NCI-H524 treated with DMSO at 0.1 percent for 48 hours (cell line): Measurements from ENCODE around the gene RDH13.
"Not testable (repeated sequence)": the region's sequence is repeated elsewhere in the genome, so short reads cannot be mapped to it uniquely, and the experiment has no call there.

Source experiments
- DNase-seq: peaks from one replicate; lab custom pipeline; 2025; lab: John Stamatoyannopoulos, UW

Gene RDH13, protein sequence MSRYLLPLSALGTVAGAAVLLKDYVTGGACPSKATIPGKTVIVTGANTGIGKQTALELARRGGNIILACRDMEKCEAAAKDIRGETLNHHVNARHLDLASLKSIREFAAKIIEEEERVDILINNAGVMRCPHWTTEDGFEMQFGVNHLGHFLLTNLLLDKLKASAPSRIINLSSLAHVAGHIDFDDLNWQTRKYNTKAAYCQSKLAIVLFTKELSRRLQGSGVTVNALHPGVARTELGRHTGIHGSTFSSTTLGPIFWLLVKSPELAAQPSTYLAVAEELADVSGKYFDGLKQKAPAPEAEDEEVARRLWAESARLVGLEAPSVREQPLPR

DNA sequence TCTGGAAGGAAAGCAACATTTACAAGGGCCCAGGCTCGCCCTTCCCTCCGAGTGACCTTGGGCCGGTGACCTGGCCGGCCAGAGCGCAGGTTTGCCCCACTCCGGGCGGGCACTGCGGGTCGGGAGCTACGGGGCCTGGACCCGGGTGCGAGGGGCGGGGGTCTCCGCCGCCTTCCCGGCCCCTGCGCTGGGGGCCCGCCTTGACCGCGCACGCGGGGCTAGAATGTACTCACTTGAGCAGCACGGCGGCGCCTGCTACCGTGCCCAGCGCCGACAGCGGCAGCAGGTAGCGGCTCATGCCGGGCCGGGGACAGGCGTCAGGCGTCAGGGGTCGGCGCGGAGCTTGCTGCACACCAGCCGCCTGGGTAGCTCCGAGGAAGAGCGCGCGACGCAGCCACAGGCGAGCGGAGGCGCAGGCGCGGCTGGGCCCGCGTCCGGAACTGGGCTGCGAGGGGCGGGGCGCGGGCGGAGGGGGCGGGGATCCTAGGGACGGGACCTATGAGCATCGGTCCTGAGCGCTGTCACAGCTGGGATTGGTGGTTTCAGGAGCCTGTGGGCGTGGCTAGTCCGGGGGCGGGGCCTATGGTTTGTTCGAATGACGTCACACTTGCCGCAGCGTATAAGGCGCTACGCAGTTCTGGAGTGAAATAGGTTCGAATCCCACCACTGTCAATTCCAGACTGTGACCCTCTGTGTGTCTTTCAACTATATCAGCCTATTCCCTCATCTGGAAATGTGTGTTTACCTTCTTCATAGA lies at the start of gene RDH13:
Gene RDH13 (minus strand): TSS at position 414 of the 757 bp plus-strand sequence. CDS start 116 bp downstream, at position 298.
- DNase-seq = peak; percentile 74

DNA sequence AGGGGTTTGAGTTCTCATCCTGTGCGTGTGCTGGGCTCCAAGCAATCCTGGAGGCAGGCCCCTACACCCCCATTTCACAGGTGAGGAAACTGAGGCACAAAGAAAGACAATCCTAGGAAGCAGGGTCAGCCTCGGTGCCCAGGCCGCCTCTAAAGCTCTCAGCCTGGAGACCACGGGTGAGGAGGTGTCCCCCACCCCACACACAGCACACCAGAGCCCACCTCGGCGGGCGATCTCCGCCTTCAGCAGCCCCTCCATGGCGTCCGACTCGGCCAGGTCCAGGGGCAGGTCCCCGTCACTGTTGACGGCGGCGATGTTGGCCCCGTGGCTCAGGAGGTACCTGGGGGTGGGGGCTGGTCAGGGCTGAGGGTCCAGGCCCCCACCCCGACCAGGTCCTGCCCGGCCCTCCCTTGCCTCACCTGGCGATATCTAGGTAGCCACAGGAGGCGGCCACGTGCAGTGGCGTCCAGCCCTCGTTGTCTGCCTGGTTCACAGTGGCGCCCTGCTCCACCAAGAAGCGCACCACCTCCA lies 49.4 kb upstream of the RDH13 start:
- DNase-seq = no peak

DNA sequence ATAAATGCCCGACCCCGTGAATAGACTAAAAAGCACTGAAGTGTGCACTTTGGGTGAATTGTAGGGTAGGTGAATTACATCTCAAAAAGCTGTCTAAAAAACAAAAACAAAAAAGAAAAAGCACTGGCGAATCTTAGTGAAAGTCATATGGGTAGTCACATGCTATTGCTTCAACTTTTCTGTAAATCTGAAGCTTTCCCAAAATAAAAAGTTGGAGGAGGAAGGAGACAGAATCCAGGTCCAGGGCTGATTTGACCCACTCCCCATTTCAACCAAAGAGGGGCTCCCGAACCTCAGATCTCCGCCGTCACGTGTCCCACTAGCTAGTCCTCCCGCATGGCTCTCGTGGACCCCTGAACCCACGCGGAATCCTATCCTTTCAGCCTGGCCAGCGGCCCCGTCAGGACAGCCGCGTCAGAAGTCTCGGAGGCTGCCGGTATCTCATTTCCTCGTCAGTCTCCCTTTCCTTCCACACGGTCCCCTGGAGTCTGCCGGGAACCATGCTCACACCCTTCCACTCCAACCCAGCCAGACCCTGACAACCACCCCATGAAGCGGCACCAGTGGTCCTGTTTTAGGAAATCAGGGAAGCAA lies 48.4 kb upstream of the RDH13 start:
- DNase-seq = no peak

DNA sequence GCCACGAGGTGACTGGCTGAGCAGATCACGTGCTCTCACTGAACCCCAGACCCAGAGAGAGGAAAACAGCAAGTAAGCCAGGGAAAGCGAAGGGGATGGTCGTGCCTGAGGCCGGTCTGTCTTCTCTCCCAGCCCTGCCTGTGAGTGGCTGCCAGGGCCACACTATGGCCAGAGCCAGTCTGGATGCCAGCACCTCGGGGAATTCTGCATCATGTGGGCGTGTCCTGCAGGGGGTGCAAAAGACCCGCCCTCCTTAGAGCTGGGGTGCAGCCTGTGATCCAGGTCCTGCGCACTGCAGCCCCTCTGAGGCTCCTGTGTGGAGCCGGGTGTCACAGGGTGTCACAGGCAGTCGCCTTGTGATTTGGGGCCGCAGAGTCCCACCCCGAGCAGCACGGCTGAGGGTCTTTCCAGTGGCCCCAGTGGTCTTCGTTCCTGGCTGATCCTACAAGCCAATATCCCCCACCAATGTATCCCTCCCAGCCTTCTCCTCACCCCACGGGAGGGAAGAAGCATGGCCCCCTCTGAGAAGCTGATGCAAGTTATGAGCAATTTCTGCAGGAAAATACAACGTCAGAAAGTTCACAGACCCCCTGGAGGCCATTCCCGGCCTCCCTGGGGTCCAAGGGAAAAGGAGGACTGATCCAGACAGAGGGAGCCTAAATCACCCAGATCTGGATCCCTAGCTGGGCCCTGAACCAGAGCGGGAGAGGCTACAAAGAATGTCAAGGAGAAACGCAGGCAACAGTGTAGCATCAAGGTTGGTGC lies 46.8 kb upstream of the RDH13 start:
- DNase-seq = no peak

DNA sequence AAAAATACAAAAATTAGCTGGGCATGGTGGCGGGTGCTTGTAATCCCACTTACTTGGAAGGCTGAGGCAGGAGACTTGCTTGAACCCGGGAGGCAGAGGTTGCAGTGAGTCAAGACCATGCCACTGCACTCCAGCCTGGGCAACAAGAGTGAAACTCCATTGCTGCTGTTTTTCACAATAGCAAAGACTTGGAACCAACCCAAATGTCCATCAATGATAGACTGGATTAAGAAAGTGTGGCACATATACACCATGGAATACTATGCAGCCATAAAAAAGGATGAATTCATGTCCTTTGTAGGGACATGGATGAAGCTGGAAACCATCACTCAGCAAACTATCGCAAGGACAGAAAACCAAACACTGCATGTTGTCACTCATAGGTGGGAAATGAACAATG lies 44.3 kb upstream of the RDH13 start:
- DNase-seq = not testable (repeated sequence)

DNA sequence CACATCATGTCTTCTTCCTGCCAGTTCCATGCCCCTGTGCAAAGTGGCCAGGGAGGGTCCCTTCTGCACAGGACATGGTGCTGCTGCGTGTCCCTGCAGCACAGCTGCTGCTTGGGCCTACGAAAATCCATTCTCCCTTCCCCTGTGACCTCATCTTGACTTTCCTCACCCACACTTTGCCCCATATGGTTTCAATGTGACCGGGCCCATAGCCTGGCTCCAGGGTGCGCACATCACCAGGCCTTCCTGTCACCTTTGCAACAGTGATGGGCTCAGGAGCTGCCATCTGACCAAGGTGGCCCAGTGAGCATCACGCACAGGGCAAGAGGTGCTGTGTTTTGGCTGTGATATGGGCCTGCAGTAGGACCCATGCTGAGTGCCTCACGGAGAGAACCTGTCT lies 43.6 kb upstream of the RDH13 start:
- DNase-seq = no peak

DNA sequence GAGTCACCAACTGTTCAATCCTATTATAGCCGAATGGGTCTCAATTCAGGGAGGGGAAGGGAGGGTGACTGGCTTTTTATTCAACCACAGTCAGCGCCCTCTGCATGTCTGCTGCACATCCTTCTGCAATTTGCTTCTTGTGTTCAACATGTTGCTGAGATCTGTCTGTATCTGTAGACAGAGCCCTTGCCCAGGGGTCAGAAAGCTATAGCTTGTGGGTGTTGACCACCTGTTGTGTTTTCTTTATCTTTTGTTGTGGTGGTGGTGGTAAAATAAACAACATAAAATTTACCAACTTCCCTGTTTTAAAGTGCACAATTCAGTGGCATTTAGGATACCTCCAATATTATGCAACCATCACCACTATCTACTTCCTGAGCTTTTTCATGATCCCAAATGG lies 42.3 kb upstream of the RDH13 start:
- DNase-seq = no peak

DNA sequence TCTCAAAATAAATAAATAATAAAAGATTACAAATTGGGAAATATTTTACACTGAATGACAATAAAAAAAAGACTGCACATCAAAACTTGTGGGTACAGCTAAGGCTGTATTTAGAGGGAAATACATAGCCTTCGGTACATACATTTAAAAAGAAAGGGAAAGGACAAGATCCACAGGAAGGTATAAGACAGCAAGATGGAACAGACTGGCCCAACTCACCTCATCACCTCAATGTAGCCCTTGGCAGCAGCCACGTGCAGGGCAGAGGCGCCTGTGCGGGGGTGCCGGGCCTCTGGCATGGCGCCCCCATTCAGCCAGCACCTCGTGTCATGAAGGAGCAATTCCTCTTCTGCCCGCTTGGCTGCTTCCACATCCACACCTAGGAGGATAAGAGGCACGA lies 40.2 kb upstream of the RDH13 start:
- no peak for DNase-seq

DNA sequence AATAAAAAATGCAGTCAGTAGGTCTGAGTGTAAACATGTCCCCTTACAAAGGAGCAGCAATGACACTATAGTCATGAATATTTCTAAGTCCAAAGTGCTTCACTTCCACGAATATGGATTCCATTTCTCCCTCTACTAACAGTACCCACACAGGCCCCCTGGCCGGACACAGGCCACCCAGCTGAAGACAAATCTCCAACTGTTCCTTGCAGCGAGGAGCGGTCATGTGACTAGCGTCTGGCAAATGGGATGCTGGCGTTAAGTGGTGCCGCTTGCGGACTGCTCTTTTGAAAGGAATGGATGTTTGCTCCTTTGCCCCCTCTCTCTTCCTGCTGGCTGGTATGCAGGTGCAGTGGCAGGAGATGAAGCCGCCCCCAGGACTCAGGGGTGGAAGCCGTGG lies 38.3 kb upstream of the RDH13 start:
- DNase-seq = no peak

DNA sequence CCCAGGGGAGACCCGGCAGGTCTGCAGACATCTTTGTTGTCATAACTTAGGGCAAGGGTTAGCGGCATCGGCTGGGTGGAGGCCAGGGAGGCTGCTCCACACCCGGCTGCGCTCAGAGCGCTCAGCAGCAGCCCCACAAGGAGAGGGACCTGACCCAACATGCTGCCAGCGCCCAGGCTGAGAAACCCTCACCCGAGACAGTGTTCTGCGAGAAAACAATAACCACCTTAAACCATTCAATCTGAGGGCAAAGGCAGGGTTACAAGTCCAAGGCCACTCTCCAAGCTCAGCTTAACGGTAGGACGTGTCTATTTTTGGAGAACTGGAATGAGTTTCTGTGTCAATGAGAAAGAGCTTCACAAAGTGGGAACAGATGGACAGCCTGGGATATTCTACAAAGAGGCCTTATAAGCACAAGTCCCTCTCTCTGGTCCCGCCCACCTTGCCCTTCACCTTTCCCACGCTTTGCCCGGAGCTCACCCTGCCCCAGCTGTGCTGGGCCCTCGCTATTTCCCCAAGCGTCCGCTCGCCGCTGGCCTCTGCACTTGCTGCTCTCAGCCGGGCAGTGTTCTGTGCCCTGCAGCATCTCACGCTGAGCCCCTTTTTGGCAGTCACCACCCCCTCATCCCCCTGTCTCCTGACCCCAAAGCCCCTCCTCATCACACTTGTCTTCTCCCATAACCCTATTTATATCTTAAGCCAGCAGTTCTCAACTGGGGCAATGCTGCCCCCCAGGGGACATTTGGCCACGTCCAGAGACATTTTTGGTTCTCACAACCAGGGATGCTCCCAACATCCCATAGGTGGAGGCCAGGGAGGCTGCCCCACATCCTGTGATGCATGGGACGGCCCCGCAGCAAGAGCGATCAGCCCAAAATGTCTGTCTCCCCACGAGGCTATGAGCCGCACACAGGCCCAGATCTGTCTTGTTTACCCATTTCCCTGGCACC lies 36.9 kb upstream of the RDH13 start:
- no peak for DNase-seq

DNA sequence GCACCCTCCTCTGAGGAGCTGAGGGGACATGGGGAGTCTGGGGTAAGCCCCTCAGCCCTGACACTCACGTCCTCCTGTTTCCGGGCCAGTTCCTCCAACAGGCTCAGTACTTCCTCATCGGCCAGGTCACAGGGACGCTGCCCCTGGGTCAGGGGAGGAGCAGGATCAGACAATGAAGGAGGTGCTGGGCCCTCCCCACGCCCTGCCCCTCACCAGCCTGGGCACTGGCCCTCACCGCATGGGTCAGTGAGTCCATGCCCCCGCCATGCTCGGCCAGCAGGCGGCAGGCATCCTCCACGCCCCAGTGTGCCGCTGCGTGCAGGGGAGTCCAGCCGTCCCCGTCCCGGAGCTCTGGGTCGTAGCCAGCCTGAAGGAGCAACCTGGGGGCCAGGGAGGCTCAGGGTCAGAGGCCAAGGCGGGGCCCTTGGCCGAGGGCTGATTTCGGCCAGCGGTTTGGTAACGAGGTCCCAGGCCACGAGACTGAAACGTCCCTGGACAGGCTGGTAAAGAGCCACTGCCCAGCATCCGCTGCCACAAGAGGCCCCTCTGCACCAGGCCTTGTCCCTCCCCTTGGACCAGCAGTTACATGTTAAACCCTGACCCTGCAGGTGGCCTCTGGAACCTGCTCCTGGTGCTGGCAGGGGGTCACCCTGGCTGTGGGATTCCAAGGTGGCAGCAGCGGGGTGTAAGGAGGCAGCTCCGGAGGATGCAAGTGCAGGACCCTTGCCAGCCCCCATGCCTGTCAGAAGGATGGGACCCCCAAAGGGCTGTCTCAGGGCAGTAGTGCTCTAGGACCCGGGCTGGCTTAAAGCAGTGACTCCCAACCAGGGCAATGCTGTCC lies 36.0 kb upstream of the RDH13 start:
- DNase-seq = no peak

DNA sequence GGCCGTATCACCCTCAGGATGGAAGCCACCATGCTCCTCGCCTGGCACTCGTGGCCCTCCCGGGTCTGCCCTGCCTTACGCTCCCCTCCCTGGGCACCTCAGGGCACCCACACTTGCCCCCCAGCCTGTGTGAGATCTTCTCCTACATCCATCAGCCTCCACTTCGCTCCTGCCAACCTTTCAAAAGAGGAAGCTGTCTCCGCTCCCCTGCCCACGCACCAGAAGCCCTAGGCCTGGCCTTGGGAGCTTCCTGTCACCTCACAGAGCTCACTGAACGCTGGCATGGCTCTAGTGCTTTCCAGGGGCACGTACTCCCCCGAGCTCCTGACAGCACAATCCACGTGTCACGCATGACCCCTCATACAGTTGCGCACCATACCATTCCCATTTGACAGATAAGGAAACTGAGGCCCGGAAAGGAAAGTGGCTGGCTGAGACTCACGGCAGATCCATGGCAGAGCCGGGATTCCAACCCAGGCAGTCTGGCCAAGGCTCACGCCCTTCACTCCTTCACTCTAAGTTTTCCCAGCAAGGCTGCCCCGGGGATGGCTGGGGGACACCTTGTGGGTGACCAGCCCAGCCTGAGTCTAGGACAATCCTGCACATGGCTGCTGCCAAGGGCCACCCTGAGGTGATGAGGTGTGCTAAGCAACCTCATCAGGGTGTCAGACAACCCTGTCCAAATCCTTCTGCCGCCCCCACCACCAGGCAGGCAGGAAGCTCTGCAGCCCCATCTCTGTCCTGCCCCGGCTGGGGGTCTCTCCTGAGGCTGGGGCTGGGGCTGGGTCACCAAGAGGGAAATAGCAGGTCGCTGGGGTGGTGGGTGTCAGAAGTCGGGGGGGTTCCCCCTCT lies 35.1 kb upstream of the RDH13 start:
- DNase-seq = no peak

DNA sequence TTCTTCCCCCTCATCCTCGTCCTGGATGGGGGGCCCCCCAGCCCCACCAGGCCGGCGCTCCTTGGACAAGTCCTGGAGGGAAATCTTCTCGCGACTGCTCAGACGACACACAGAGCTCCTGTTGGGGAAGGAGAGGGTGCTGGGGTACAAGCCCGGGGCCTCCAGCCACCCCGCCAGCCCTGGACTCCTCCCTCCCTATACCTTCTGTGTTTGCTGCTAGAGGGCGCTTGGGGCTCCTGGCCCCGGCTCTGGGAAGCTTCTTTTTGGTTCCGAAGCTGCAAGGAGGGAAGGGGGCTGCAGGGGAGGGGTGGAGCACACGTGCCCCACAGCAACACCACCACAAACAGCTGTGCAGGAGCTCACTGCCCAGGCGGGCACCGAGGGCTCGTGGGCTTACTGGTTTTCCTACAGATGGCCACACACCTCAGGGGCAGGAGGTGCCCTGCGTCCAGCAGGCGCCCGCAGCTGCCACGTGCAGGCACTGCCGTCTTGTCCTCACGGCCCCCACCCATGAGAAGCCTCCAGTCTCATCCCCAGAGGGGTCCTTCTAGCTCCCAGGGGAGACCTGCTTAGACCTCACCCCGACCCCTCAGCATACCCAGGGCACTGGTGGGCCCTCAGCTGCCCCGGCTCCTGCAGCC lies 33.2 kb upstream of the RDH13 start:
- DNase-seq = no peak

DNA sequence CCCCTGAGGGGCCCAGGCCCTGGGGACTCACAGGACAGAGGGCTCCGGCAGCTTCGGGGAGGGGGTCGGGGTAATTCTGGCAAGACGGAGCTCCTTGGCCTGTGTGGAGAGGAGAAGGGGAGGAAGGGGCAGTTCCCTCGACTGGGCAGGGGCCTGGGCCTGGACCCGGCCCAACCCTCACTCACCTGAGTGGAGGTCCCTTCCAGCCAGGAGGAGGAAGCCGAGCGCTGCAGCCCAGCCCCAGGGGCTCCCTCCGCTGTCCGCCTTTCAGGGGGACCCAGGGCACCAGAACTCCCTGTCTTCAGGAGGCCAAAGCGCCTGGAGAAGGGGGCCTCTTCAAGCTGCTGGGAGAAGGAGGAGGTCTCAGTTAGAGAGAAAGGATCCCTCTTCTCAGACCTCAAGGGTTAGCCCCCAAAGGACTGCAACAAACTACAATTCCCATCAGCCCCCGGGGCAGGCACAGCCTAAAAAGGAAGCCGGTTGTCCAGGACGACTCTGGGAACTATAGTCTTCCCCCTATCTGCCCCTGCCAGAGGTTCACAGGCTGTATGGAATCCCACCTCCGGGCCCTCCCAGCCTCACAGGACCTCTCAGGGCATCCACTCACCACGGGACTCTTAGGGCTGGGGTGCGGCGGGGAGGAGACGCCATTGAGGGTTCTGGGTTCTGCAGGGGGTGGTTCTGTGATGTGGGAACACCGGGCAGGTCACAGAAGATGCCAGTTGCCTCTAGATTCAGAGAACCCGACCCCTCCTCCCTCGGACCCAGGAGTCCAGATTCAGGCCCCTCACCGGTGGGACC lies 32.5 kb upstream of the RDH13 start:
- no peak for DNase-seq

DNA sequence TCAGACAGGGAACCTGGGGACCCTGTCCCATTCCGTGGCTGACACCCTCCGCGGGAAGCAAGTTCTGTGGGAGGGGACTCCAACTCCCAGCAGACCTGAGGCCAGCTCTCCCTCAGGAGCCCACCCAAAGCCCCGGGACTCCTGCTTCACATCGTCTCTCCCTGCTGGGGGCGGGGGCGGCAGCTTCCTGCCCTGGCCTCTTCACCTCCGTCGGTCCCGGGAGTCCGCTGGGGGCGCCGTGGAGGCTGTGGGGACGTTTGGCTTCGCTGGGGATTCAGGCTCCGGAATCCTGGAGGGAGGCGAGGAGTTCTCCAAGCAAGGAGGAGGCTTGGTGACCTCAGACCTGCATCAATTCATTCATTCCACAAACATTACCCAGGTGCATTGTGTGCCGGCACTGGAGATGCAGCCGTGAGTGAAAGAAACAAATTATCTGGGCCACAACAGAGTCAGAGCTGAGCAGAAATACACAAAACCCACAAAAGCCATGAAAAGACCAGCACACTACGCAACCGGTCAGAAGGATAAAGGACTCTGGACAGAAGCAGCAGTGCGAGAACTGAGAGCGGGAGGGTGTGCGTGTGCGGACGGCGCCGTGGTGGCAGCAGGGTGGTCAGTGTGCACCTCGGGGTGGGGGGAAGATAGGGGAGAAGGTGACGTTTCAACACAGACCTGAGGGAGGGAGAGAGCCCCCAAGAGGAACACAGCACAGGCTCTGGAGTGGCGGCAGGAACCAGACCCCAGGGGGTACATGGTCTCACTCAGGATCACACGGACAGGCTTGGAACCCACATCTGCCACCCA lies 31.7 kb upstream of the RDH13 start:
- DNase-seq = no peak

DNA sequence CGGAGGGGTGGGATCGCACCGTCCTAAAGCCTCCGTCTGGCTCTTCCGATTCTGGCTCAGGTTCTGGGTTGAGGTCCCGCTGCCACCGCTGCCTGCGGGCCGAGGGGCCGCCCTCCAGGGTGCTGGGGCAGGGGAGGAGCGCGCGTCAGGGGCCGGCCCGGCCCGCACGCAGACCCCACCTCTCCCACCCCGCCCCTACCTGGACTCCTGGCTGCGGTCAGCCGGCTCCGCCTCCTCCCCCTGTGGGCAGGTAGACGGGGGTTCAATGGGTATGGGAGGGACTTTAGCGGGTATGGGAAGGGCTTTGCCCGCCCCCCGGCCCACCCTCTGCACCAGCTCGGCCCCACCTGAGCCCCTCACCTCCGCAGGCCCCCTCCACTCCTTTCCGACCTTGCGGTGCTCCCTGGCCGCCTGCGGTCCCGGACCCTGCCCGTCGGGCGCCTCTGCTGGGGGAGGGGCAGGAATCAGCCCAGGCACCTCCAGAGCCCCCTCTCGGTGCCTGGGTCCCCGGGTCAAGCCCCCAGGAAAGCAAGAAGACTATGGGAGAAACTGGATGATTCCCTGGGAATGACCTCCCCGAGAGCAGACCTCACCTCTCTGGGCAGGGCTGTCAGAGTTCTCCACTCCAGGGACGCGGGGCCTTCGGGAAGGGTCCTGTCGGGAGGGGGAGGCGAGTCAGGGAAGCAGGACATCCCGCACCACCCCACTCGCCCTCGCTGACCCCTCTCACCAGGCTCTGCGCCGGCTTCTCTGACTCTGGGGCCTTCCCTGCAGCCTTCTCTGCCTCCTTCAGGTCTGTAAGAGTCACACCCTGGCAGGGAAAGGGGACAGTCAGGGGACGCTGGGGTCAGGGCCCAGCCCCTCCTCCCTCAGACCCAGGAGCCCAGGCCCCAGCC lies 29.7 kb upstream of the RDH13 start:
- DNase-seq = no peak
